GM12878 (cell line): ENCODE measurements around the gene ACTMAP. TPM values are rescaled to one million over a fixed set of nuclear protein-coding genes. Genes with fewer than 3 reads are reported as not detected.

Experiments used
- ATAC-seq: fragments of 200-7000 bp; cut with Tn5 transposase; 3 replicates; pipeline ENCODE4 v1.9.1; 2020; ENCODE audit warnings: mild to moderate bottlenecking, moderate library complexity
- BruUV-seq: library from RNA; stranded (reverse); fragments of 400-500 nt; replicated peaks from 2 replicates; lab custom pipeline; 2021; lab: Mats Ljungman, UMichigan
- CTCF ChIA-PET: fragments of 300-600 bp; sonication (Branson Sonifier 250); formaldehyde crosslinking; extraction: SDS; loops from one replicate; lab custom pipeline; 2021; ENCODE audit warnings: inconsistent platforms; lab: Yijun Ruan, JAX
- POLR2A ChIA-PET: fragments of 350-600 bp; formaldehyde crosslinking; extraction: SDS; loops from one replicate; lab custom pipeline; 2021; ENCODE audit warnings: inconsistent platforms; lab: Charles Lee
- RAD21 ChIA-PET: fragments of 300-600 bp; sonication (Branson Sonifier 250); formaldehyde crosslinking; loops from one replicate; lab custom pipeline; 2023; ENCODE audit warnings: antibody characterized with exemption; ENCODE audit not compliant: unreplicated experiment; lab: Charles Lee
- SMC1A ChIA-PET: fragments of 300-600 bp; sonication (Branson Sonifier 250); formaldehyde crosslinking; loops from one replicate; lab custom pipeline; 2023; ENCODE audit not compliant: unreplicated experiment, uncharacterized antibody; lab: Charles Lee
- DNase-seq: peaks from one replicate; pipeline ENCODE4 v3.0.0-alpha.2; 2011; ENCODE audit warnings: low read depth, low spot score
- FAIRE-seq: peaks from 3 replicates; lab custom pipeline; 2011; peaks lifted over from hg19 to GRCh38; lab: Jason Lieb, UNC
- H2AFZ ChIP-seq: 2 replicates; pipeline ENCODE4 v1.6.0; 2011; ENCODE audit warnings: low read depth, low read length, control low read depth; ENCODE audit not compliant: control insufficient read depth
- H3K27ac ChIP-seq: 2 replicates; pipeline ENCODE4 v1.5.1; 2011; ENCODE audit warnings: control low read depth; ENCODE audit not compliant: control insufficient read depth, insufficient read depth
- H3K27me3 ChIP-seq, 2 experiments: replicated peaks in 1 of 2; 2 replicates each; pipeline versions ENCODE4 v1.6.0 to v1.6.1; 2011; ENCODE audit warnings: low read length in 1 of 2; ENCODE audit not compliant: control insufficient read depth in 2 of 2, insufficient read depth in 2 of 2
- H3K36me3 ChIP-seq, 2 experiments: 2 replicates each; pipeline ENCODE4 v1.5.1; 2011; ENCODE audit warnings: low read length in 1 of 2; ENCODE audit not compliant: control insufficient read depth in 2 of 2, insufficient read depth in 2 of 2
- H3K4me1 ChIP-seq: 2 replicates; pipeline ENCODE4 v1.6.1; 2011; ENCODE audit warnings: mild to moderate bottlenecking, low read length, moderate library complexity, mixed read lengths; ENCODE audit not compliant: control insufficient read depth, insufficient read depth
- H3K4me2 ChIP-seq: 2 replicates; pipeline ENCODE4 v1.6.0; 2011; ENCODE audit warnings: control low read depth; ENCODE audit not compliant: control insufficient read depth, insufficient read depth
- H3K4me3 ChIP-seq: fragments of 200-600 bp; sonication (generic); 2 replicates; pipeline ENCODE4 v1.5.1; 2016
- H3K79me2 ChIP-seq: 2 replicates; pipeline ENCODE4 v1.6.0; 2011; ENCODE audit warnings: low read length; ENCODE audit not compliant: control insufficient read depth, insufficient read depth
- H3K9ac ChIP-seq: 2 replicates; pipeline ENCODE4 v1.8.0; 2011; ENCODE audit warnings: low read length, control low read depth, mixed read lengths; ENCODE audit not compliant: control insufficient read depth, insufficient read depth
- H3K9me3 ChIP-seq: replicated peaks from 3 replicates; pipeline ENCODE4 v1.5.1; 2011; ENCODE audit warnings: mild to moderate bottlenecking, low read length; ENCODE audit not compliant: control insufficient read depth, insufficient read depth
- H4K20me1 ChIP-seq: 2 replicates; pipeline ENCODE4 v1.6.0; 2011; ENCODE audit not compliant: control insufficient read depth, insufficient read depth
- CBX5 ChIP-seq: sonication (generic); IDR thresholded peaks from 2 replicates; pipeline ENCODE4 v1.6.1; 2016; ENCODE audit warnings: low read depth, moderate library complexity, mild to moderate bottlenecking, inconsistent platforms
- IKZF1 ChIP-seq: fragments of 450-650 bp; conservative IDR thresholded peaks from 2 replicates; pipeline ENCODE4 v1.6.1; 2017; ENCODE audit warnings: antibody characterized with exemption, mild to moderate bottlenecking
- NR2C1 ChIP-seq: fragments of 450-650 bp; IDR thresholded peaks from 2 replicates; pipeline ENCODE4 v1.6.1; 2017; ENCODE audit warnings: antibody characterized with exemption, mild to moderate bottlenecking, moderate library complexity
- SKIL ChIP-seq: fragments of 450-650 bp; IDR thresholded peaks from 2 replicates; pipeline ENCODE4 v1.6.1; 2017; ENCODE audit warnings: mild to moderate bottlenecking, low read depth, inconsistent platforms; ENCODE audit not compliant: poor library complexity, severe bottlenecking
- SUPT20H ChIP-seq: IDR thresholded peaks from 2 replicates; pipeline ENCODE4 v1.6.1; 2011; ENCODE audit warnings: low read depth, mild to moderate bottlenecking, low read length, moderate library complexity, borderline replicate concordance; ENCODE audit not compliant: control insufficient read depth
- ZZZ3 ChIP-seq: IDR thresholded peaks from 2 replicates; pipeline ENCODE4 v1.6.1; 2011; ENCODE audit warnings: low read depth; ENCODE audit not compliant: control insufficient read depth, insufficient read length
- WGBS: methylation state at CpG from one replicate; pipeline ENCODE4 v1.1.6; 2016; ENCODE audit warnings: low lambda C conversion rate; ENCODE audit not compliant: insufficient replicate concordance, insufficient coverage; ENCODE audit errors: missing lambda C conversion rate; 5-methylcytosine and 5-hydroxymethylcytosine counted together
- in situ Hi-C: fragments of 300-500 bp; cut with MboI; formaldehyde crosslinking; loops from 9 replicates; pipeline ENCODE4 v1.14.3; 2018; ENCODE audit warnings: mixed read lengths
- intact Hi-C: fragments of 100-400 bp; cut with micrococcal nuclease; formaldehyde crosslinking; loops from one replicate; pipeline ENCODE4 v1.14.2; 2022; ENCODE audit not compliant: unreplicated experiment
- polyA plus RNA-seq, 11 experiments: library from polyadenylated mRNA; depleted of rRNA in 4 of 11; unstranded in 6 of 11; stranded (reverse) in 5 of 11; fragments of >200 nt; fragmentation: Nextera tagmentation in 4 of 11; fragmentation: Illumina TruSeq in 1 of 11; extraction: Ambion mirVana in 4 of 11; extraction: Trizol in 1 of 11; gene quantifications; 1 replicate in 1 of 11; 2 replicates in 10 of 11; pipeline versions ENCODE4 v1.2.1 to v1.2.3, GENCODE V29; 2011 to 2016; ENCODE audit warnings: inconsistent platforms in 2 of 11, missing spikeins in 2 of 11, low read depth in 1 of 11
- total RNA-seq, 4 experiments: library from RNA; depleted of rRNA in 3 of 4; stranded (reverse); fragments of >200 nt in 3 of 4; fragmentation: Illumina TruSeq in 1 of 4; extraction: Trizol in 1 of 4; gene quantifications; 2 replicates each; pipeline versions ENCODE4 v1.2.1 to v1.2.3, GENCODE V29; 2013 to 2021
- TF ChIP-seq, protein P1 (sequence below): fragments of 450-650 bp; IDR thresholded peaks from 2 replicates; pipeline ENCODE4 v1.6.1; 2016; ENCODE audit warnings: mild to moderate bottlenecking

ACTMAP gene
- total and polyA plus RNA-seq, 10 of the 15 experiments (the other 5 are each of a cell fraction or from before 2014, with no cell fraction given) = 3.0 to 26.2 (median 11.1) TPM

- SMC1A ChIA-PET = interaction anchor here (0.9 to 13.2 kb wide), 3 partner anchors 15 to 58 kb away, joined by 3 to 256 read pairs (median 3); partner anchors contain the start of genes MIA and RAB4B
- POLR2A ChIA-PET = interaction anchor here (0.7 to 2.2 kb wide), 4 partner anchors 17 to 47 kb away, joined by 3 to 18 read pairs (median 6); partner anchors contain the start of genes MIA and RAB4B
- DNase-seq = no peak
- Histone ChIP-seq H3K79me2 (peaks cover 51% of the 10 kb centered on the region), H3K9ac (no peak overlapping the region), H3K4me1 (peaks cover 19% of the 10 kb centered on the region), H2AFZ (no peak overlapping the region), H3K27ac (no peak overlapping the region), H3K27me3 (no peaks in the 10 kb centered on the region), H4K20me1 (peaks cover 16% of the 10 kb centered on the region), H3K4me2 (no peak overlapping the region), H3K9me3 (no peaks in the 10 kb centered on the region), H3K36me3 (peaks cover 38 to 62% of the 10 kb centered on the region in 2 experiments), H3K4me3 (no peak overlapping the region)
- WGBS = 95% methylated on average over 3 of the region's 3 CpGs
- TF ChIP-seq CBX5 (no peak), SUPT20H (no peak), NR2C1 (no peak)
- BruUV-seq = TSS peak; percentile 34
- no peak for FAIRE-seq
- in situ Hi-C loops = no loop called here
- intact Hi-C loops = no loop called here
- RAD21 ChIA-PET = interaction anchor here (0.7 to 16.3 kb wide), 2 partner anchors 9 to 18 kb away, joined by 3 to 291 read pairs; partner anchors contain the start of genes MIA and RAB4B
- ATAC-seq = no peak
- CTCF ChIA-PET = interaction anchor here (0.7 to 2.1 kb wide), 6 partner anchors 11 to 46 kb away, joined by 3 to 8 read pairs (median 4); partner anchors contain the start of genes EGLN2, MIA and RAB4B
These were observed 8.2 kb upstream of the ACTMAP start for GRCh38 chr19:40758491-40758890.

- no peak overlapping the region for H3K9ac ChIP-seq
- POLR2A ChIA-PET = interaction anchor here (0.6 to 9.5 kb wide), 7 partner anchors 15 to 134 kb away, joined by 3 to 331 read pairs (median 4); partner anchors contain the start of genes COQ8B, EGLN2, ITPKC and MIA
- ATAC-seq (no peak), FAIRE-seq (no peak), DNase-seq (no peak)
- CTCF ChIA-PET = interaction anchor here (2.1 to 9.0 kb wide), 2 partner anchors 14 to 21 kb away, joined by 8 to 72 read pairs; partner anchors contain the start of gene RAB4B
- SMC1A ChIA-PET = interaction anchor here (0.6 to 13.2 kb wide), 4 partner anchors 17 to 468 kb away, joined by 3 to 256 read pairs (median 3); partner anchors contain the start of genes MIA and RAB4B
- peaks cover 14% of the 10 kb centered on the region for H4K20me1 ChIP-seq
- H3K36me3 ChIP-seq = peaks cover 21 to 44% of the 10 kb centered on the region in 2 experiments
- TF ChIP-seq ZZZ3 (no peak), SKIL (no peak), IKZF1 (peak; percentile 21; the same call in 1 of the 2 replicates)
- TF ChIP-seq, protein P1, sequence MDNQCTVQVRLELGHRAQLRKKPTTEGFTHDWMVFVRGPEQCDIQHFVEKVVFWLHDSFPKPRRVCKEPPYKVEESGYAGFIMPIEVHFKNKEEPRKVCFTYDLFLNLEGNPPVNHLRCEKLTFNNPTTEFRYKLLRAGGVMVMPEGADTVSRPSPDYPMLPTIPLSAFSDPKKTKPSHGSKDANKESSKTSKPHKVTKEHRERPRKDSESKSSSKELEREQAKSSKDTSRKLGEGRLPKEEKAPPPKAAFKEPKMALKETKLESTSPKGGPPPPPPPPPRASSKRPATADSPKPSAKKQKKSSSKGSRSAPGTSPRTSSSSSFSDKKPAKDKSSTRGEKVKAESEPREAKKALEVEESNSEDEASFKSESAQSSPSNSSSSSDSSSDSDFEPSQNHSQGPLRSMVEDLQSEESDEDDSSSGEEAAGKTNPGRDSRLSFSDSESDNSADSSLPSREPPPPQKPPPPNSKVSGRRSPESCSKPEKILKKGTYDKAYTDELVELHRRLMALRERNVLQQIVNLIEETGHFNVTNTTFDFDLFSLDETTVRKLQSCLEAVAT = 0 out of 2 replicates have a peak, but pooled peaks have one; percentile 20
- no TSS peak for BruUV-seq
- WGBS = 47% methylated on average over 10 of the region's 11 CpGs
- peak overlapping the region; percentile 22 for H3K4me3 ChIP-seq
- no peak overlapping the region for H3K27ac ChIP-seq
- peak overlapping the region; percentile 95 for H3K4me2 ChIP-seq
- H3K9me3 ChIP-seq = no peaks in the 10 kb centered on the region
- H2AFZ ChIP-seq = no peak overlapping the region
- no peaks in the 10 kb centered on the region for H3K27me3 ChIP-seq
- RAD21 ChIA-PET = interaction anchor here (2.0 to 16.3 kb wide), 3 partner anchors 20 to 93 kb away, joined by 8 to 291 read pairs (median 10); partner anchors contain the start of genes MIA and RAB4B
- in situ Hi-C loops (no loop called here), intact Hi-C loops (no loop called here)
- H3K4me1 ChIP-seq = peaks cover 19% of the 10 kb centered on the region
- H3K79me2 ChIP-seq = peaks cover 68% of the 10 kb centered on the region
These were observed 6.3 kb upstream of the ACTMAP start for GRCh38 chr19:40756502-40757110.
